GM12873 (cell line): ENCODE data around the gene PTPRN2.

Source experiments
- CTCF ChIP-seq: IDR thresholded peaks from 2 replicates; pipeline ENCODE4 v1.5.1; 2012; ENCODE audit warnings: low read depth, mild to moderate bottlenecking, moderate library complexity, low read length, control low read depth; ENCODE audit not compliant: insufficient read depth; ENCODE audit errors: missing control alignments

The PTPRN2 gene

DNA sequence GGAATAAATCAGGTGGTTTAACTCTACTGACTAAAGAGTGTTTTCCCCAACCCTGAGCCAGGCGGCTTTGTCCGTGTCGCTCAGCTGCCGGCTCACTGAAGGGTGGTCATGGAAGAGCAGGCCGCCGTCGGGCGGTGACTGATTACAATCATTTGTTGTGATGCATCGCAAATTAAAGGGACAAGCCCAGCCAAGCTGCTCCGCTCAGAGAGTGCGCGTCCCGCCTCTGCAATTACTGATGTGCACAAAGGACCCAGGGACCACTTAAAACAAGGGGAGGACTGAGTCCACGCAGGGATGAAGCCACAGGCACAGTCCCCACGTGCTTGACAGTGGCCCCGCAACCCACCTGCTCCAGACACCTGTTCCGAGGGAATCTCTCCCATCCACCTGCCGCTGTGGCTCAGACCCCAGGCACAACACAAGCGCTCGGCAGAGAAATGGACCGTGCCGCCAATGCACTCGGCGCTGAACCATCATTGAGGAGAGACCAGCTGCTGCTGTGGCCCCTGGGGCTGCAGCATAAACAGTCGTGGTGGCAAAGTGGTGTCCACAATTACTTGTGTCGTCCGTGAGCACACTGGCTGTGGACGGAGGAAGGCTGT is 526.5 kb downstream of the PTPRN2 start:
- no peak for TF ChIP-seq CTCF

- no peak for TF ChIP-seq CTCF
These were observed 527.4 kb downstream of the PTPRN2 start for GRCh38 chr7:158060216-158060615.

GRCh38 chr7:158057446-158057845 is 530.2 kb downstream of the PTPRN2 start:
- no peak for TF ChIP-seq CTCF

DNA sequence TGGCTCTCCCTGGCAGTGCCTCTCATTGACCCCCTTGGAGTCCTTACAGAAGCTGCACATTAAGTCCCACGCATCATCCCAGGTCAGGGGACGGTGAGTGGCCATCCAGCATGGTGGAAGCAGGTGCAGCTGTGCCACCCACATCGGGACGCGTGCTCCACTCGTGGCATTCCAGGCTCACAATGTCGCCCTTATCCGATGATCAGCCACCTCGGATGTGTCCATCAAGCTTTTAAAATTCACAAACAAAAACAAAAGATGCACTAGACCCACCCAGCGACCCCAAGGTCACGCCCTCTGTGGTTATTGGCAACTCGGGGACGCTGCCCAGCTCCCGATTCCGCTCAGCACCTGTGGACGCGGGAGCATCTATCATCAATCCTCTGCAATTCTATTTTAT is 530.9 kb downstream of the PTPRN2 start:
- TF ChIP-seq CTCF = no peak

DNA sequence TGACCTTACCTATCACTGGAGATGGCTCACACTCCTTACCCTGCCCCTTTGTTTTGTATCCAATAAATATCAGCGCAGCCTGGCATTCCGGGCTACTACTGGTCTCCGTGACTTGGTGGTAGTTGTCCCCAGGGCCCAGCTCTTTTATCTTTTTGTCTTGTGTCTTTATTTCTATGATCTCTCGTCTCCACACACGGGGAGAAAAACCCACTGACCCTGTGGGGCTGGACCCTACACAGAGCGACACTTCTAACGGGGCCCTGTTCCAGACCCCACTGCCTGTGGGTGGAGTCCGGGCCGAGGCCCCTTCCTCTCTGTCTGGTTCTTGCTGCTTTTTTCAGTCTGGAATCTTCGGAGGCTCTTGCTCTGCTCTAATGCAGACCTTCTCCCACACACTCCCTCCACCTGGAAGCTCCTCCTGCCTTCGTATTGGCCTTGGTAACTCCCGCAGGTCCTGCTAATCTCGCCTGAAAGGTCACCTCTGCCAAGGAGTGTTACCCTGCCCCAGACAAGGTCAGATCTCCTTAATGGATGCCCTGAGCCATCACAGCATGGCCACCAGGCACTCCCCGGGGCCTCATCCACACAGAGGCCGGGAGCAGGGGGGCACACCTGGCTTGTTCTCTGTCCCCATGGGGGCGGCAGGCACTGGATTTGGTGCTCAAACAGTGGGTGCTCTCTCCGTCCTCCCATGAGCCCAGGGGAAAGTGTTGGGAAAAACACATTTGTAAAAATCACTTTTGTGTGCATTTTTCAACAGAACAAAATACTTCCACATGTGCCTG is 531.7 kb downstream of the PTPRN2 start:
- no peak for TF ChIP-seq CTCF

GRCh38 chr7:158054611-158055010 is 533.0 kb downstream of the PTPRN2 start:
- no peak for TF ChIP-seq CTCF

DNA sequence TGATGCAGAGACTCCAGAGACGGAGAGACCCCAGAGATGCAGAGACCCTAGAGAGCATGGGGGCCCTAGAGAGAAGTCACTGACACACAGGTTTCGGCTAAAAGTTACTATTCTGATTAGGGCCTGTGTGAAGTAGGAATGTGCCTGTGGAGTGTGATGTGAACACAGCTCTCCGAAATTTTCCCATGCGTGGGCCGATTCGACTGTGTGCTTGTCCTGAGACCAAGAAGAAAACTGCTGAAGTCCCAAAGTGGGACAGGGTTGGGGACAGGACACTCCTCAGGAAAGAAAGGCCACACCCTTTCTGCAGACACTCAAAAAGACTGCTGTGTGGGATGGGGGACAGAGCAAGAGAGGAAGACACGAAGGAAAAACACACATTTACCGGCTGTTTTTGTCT is 533.5 kb downstream of the PTPRN2 start:
- no peak for TF ChIP-seq CTCF
